Measurements from ENCODE around the gene SNCB.

Gene SNCB

GRCh38 chr5:176639981-176640380 lies 9.6 kb upstream of the SNCB start:
- no peaks in the 10 kb centered on the region for H3K9me3 ChIP-seq (replicated peaks; ENCODE audit: insufficient read depth, low read length)
- H3K4me2 ChIP-seq (ENCODE audit: low read depth, low read length), result no peak overlapping the region
- no peaks in the 10 kb centered on the region for H3K79me2 ChIP-seq (ENCODE audit: low read length)
- H3K9ac ChIP-seq (ENCODE audit: low read length), result no peak overlapping the region
- H3F3A ChIP-seq (ENCODE audit: insufficient read depth, low read length), result no peaks in the 10 kb centered on the region
- peaks cover 36% of the 10 kb centered on the region for H3K27me3 ChIP-seq (replicated peaks; ENCODE audit: insufficient read depth, low read length)
- no peak overlapping the region for H3K27ac ChIP-seq (ENCODE audit: low read length)
- no peak overlapping the region for H3K4me3 ChIP-seq (ENCODE audit: low read length)
- no peak overlapping the region for H2AFZ ChIP-seq (ENCODE audit: low read length)
- H3K36me3 ChIP-seq (replicated peaks; ENCODE audit: insufficient read depth, low read length), result no peaks in the 10 kb centered on the region
- no peaks in the 10 kb centered on the region for H3K9me2 ChIP-seq (replicated peaks; ENCODE audit: insufficient read depth, low read length)
- TF ChIP-seq, protein P1, sequence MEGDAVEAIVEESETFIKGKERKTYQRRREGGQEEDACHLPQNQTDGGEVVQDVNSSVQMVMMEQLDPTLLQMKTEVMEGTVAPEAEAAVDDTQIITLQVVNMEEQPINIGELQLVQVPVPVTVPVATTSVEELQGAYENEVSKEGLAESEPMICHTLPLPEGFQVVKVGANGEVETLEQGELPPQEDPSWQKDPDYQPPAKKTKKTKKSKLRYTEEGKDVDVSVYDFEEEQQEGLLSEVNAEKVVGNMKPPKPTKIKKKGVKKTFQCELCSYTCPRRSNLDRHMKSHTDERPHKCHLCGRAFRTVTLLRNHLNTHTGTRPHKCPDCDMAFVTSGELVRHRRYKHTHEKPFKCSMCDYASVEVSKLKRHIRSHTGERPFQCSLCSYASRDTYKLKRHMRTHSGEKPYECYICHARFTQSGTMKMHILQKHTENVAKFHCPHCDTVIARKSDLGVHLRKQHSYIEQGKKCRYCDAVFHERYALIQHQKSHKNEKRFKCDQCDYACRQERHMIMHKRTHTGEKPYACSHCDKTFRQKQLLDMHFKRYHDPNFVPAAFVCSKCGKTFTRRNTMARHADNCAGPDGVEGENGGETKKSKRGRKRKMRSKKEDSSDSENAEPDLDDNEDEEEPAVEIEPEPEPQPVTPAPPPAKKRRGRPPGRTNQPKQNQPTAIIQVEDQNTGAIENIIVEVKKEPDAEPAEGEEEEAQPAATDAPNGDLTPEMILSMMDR (IDR thresholded peaks at IDR 0.05; ENCODE audit: low read length), result no peak
- TF ChIP-seq EZH2 (optimal IDR thresholded peaks at IDR 0.05; ENCODE audit: low read depth, low read length), result no peak
- no peak for DNase-seq
- no peaks in the 10 kb centered on the region for H4K20me1 ChIP-seq (ENCODE audit: insufficient read depth, low read length)
- H3K4me1 ChIP-seq (ENCODE audit: low read length), result no peaks in the 10 kb centered on the region

- H3K79me2 ChIP-seq (ENCODE audit: low read length), result no peaks in the 10 kb centered on the region
- no peak overlapping the region for H3K4me3 ChIP-seq (ENCODE audit: low read length)
- peaks cover 42% of the 10 kb centered on the region for H3K27me3 ChIP-seq (replicated peaks; ENCODE audit: insufficient read depth, low read length)
- TF ChIP-seq EZH2 (optimal IDR thresholded peaks at IDR 0.05; ENCODE audit: low read depth, low read length) (no peak), EZH2phosphoT487 (IDR thresholded peaks at IDR 0.05; ENCODE audit: low read length) (no peak)
- TF ChIP-seq, protein P1 (IDR thresholded peaks at IDR 0.05; ENCODE audit: low read length), result no peak
- H3K9ac ChIP-seq (ENCODE audit: low read length), result no peak overlapping the region
- H3F3A ChIP-seq (ENCODE audit: insufficient read depth, low read length), result no peaks in the 10 kb centered on the region
- no peak overlapping the region for H3K27ac ChIP-seq (ENCODE audit: low read length)
- no peaks in the 10 kb centered on the region for H3K4me1 ChIP-seq (ENCODE audit: low read length)
- H3K4me2 ChIP-seq (ENCODE audit: low read depth, low read length), result no peak overlapping the region
- H3K9me3 ChIP-seq (replicated peaks; ENCODE audit: insufficient read depth, low read length), result no peaks in the 10 kb centered on the region
- no peaks in the 10 kb centered on the region for H4K20me1 ChIP-seq (ENCODE audit: insufficient read depth, low read length)
- DNase-seq, result no peak
- H3K36me3 ChIP-seq (replicated peaks; ENCODE audit: insufficient read depth, low read length), result no peaks in the 10 kb centered on the region
- no peak overlapping the region for H2AFZ ChIP-seq (ENCODE audit: low read length)
- H3K9me2 ChIP-seq (replicated peaks; ENCODE audit: insufficient read depth, low read length), result no peaks in the 10 kb centered on the region
Observed at GRCh38 chr5:176639208-176639607, 8.9 kb upstream of the SNCB start.

DNA sequence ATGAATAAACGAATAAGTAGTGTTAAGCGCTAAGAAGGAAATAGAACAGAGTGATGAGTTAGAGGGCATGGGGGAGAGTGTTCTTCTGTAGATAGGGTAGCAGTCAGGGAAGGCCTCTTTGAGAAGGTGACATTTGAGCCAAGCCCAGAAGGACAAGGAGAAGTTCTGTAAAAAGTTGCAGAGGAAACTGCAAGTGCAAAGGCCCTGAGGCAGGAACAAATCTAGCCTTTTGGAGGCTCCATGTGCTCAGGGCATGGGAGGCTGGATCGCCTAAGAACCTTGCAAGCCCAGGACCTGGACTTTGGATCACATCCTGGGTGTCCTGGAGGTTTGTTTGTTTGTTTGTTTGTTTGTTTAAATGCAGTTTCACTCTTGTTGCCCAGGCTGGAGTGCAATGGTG lies 8.1 kb upstream of the SNCB start:
- DNase-seq, result no peak
- Histone ChIP-seq H2AFZ (ENCODE audit: low read length) (no peak overlapping the region), H3K9me3 (replicated peaks; ENCODE audit: insufficient read depth, low read length) (no peaks in the 10 kb centered on the region), H3K36me3 (replicated peaks; ENCODE audit: insufficient read depth, low read length) (no peaks in the 10 kb centered on the region), H3K9ac (ENCODE audit: low read length) (no peak overlapping the region), H3K4me3 (ENCODE audit: low read length) (no peak overlapping the region), H3F3A (ENCODE audit: insufficient read depth, low read length) (no peaks in the 10 kb centered on the region), H3K4me2 (ENCODE audit: low read depth, low read length) (no peak overlapping the region), H3K27ac (ENCODE audit: low read length) (no peak overlapping the region), H3K4me1 (ENCODE audit: low read length) (no peaks in the 10 kb centered on the region), H4K20me1 (ENCODE audit: insufficient read depth, low read length) (no peaks in the 10 kb centered on the region), H3K9me2 (replicated peaks; ENCODE audit: insufficient read depth, low read length) (no peaks in the 10 kb centered on the region), H3K27me3 (replicated peaks; ENCODE audit: insufficient read depth, low read length) (peaks cover 49% of the 10 kb centered on the region), H3K79me2 (ENCODE audit: low read length) (no peaks in the 10 kb centered on the region)
- TF ChIP-seq EZH2 (optimal IDR thresholded peaks at IDR 0.05; ENCODE audit: low read depth, low read length) (no peak), EZH2phosphoT487 (IDR thresholded peaks at IDR 0.05; ENCODE audit: low read length) (no peak)
- TF ChIP-seq, protein P1 (IDR thresholded peaks at IDR 0.05; ENCODE audit: low read length), result no peak

All from MM.1S (cell line).